DOHH2 (cell line): ENCODE results near the gene NLGN1.

Source experiments
- H3F3A ChIP-seq: fragments of 200-600 bp; sonication (generic), shearing (Covaris generic); 2 replicates; pipeline ENCODE4 v1.6.0; 2016; ENCODE audit warnings: antibody characterized with exemption, mild to moderate bottlenecking; ENCODE audit not compliant: control insufficient read depth, insufficient read depth
- H3K27ac ChIP-seq: fragments of 200-600 bp; sonication (generic); 2 replicates; pipeline ENCODE4 v1.5.1; 2014; ENCODE audit warnings: low read depth, mild to moderate bottlenecking, low read length, moderate library complexity
- H3K27me3 ChIP-seq: fragments of 200-600 bp; sonication (generic); 2 replicates; pipeline ENCODE4 v1.6.1; 2014; ENCODE audit warnings: mild to moderate bottlenecking, low read length, mixed read lengths; ENCODE audit not compliant: control insufficient read depth
- H3K36me3 ChIP-seq: fragments of 200-600 bp; sonication (generic); 2 replicates; pipeline ENCODE4 v1.6.1; 2014; ENCODE audit warnings: mild to moderate bottlenecking, low read length, moderate library complexity, mixed read lengths; ENCODE audit not compliant: control insufficient read depth
- H3K4me1 ChIP-seq: fragments of 200-600 bp; sonication (generic); 2 replicates; pipeline ENCODE4 v1.6.1; 2014; ENCODE audit warnings: mild to moderate bottlenecking, low read length, mixed read lengths; ENCODE audit not compliant: control insufficient read depth
- H3K4me2 ChIP-seq: fragments of 200-600 bp; sonication (generic); 2 replicates; pipeline ENCODE4 v1.6.0; 2014; ENCODE audit warnings: mild to moderate bottlenecking, low read length, moderate library complexity
- H3K4me3 ChIP-seq: fragments of 200-600 bp; sonication (generic); 2 replicates; pipeline ENCODE4 v1.5.1; 2014; ENCODE audit warnings: mild to moderate bottlenecking, low read length, mixed read lengths
- H3K79me2 ChIP-seq: fragments of 200-600 bp; sonication (generic); 2 replicates; pipeline ENCODE4 v1.6.1; 2014; ENCODE audit warnings: mild to moderate bottlenecking, low read length, mixed read lengths; ENCODE audit not compliant: control insufficient read depth
- H3K9me2 ChIP-seq: fragments of 200-600 bp; sonication (generic); replicated peaks from 2 replicates; pipeline ENCODE4 v1.6.1; 2014; ENCODE audit warnings: mild to moderate bottlenecking, low read length, mixed read lengths; ENCODE audit not compliant: control insufficient read depth
- H3K9me3 ChIP-seq: fragments of 200-600 bp; sonication (generic); 2 replicates; pipeline ENCODE4 v1.6.1; 2014; ENCODE audit warnings: antibody characterized with exemption, low read length, mixed read lengths; ENCODE audit not compliant: control insufficient read depth, insufficient read depth
- H4K20me1 ChIP-seq: fragments of 200-600 bp; sonication (generic); 2 replicates; pipeline ENCODE4 v1.6.0; 2014; ENCODE audit warnings: low read depth, mild to moderate bottlenecking, antibody characterized with exemption, low read length, moderate library complexity; ENCODE audit not compliant: control insufficient read depth, insufficient read depth
- EZH2phosphoT487 ChIP-seq: fragments of 200-600 bp; sonication (generic); IDR thresholded peaks from 2 replicates; pipeline ENCODE4 v1.6.1; 2017; ENCODE audit warnings: borderline replicate concordance, mild to moderate bottlenecking, antibody characterized with exemption, low read length, moderate library complexity, mixed read lengths
- TF ChIP-seq, protein P1 (sequence below): fragments of 200-600 bp; sonication (generic); IDR thresholded peaks from one replicate; pipeline ENCODE4 v1.5.1; 2014; ENCODE audit warnings: antibody characterized with exemption, mild to moderate bottlenecking, low read depth, low read length; ENCODE audit not compliant: poor library complexity, severe bottlenecking

NLGN1 gene

DNA sequence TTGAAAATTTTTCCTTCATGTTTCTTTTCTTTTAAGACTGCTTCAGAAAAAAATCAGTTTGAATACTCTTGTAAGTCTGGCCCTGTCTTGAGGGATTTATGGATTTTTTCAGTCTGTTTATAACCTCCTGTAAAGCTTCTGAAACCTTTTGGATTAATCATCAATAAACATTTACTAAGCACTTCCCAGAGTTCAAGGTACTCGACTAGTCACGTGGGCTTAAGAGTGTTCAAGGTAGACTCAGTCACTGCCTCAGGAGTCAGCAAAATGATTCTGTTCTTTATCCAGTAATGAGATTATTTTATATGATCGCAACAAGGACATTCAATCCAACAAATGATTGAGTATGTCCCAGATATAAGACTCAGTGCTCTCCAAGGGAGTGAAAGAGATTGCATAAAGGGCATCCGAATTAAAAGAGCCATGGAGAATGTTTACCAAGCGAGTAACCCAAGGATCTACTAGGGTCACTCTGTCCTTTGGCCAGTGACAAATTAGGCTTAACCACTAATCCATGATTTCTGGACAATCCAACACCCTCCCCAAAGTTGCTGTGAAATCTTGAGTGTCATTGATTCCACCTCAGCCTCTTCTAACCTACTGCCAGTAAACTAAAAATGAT lies 735.0 kb downstream of the NLGN1 start:
- H3K27me3 ChIP-seq, result no peaks in the 10 kb centered on the region
- no peaks in the 10 kb centered on the region for H3K79me2 ChIP-seq
- H3K4me1 ChIP-seq, result no peaks in the 10 kb centered on the region
- TF ChIP-seq EZH2phosphoT487, result no peak
- TF ChIP-seq, protein P1, sequence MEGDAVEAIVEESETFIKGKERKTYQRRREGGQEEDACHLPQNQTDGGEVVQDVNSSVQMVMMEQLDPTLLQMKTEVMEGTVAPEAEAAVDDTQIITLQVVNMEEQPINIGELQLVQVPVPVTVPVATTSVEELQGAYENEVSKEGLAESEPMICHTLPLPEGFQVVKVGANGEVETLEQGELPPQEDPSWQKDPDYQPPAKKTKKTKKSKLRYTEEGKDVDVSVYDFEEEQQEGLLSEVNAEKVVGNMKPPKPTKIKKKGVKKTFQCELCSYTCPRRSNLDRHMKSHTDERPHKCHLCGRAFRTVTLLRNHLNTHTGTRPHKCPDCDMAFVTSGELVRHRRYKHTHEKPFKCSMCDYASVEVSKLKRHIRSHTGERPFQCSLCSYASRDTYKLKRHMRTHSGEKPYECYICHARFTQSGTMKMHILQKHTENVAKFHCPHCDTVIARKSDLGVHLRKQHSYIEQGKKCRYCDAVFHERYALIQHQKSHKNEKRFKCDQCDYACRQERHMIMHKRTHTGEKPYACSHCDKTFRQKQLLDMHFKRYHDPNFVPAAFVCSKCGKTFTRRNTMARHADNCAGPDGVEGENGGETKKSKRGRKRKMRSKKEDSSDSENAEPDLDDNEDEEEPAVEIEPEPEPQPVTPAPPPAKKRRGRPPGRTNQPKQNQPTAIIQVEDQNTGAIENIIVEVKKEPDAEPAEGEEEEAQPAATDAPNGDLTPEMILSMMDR, result no peak
- no peaks in the 10 kb centered on the region for H3K36me3 ChIP-seq
- H3K9me2 ChIP-seq, result no peaks in the 10 kb centered on the region
- H3K4me3 ChIP-seq, result no peak overlapping the region
- H3K9me3 ChIP-seq, result no peaks in the 10 kb centered on the region
- no peaks in the 10 kb centered on the region for H4K20me1 ChIP-seq
- no peak overlapping the region for H3K4me2 ChIP-seq
- H3K27ac ChIP-seq, result no peak overlapping the region
- no peaks in the 10 kb centered on the region for H3F3A ChIP-seq

DNA sequence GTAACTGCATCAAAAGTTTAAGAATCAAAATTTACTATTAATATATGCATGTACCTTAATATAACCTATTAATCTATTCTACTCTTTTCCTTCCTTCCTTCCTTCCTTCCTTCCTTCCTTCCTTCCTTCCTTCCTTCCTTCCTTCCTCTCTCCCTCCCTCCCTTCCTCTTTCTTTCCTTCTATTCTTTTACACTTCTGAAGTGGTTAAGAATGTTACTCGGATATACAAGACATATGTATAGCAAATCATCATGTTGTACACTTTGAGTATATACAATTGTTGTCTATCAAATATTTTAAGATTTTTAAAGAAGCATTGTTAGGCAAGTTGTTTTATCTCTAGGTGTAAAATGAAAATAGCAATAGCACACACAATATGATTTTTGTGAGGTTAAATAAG lies 748.5 kb downstream of the NLGN1 start:
- Histone ChIP-seq H3K9me2 (no peaks in the 10 kb centered on the region), H3K4me1 (no peaks in the 10 kb centered on the region), H3K4me3 (no peak overlapping the region), H3F3A (no peaks in the 10 kb centered on the region), H3K9me3 (no peaks in the 10 kb centered on the region), H3K36me3 (no peaks in the 10 kb centered on the region), H3K4me2 (no peak overlapping the region), H3K27ac (no peak overlapping the region), H4K20me1 (no peaks in the 10 kb centered on the region), H3K27me3 (no peaks in the 10 kb centered on the region), H3K79me2 (no peaks in the 10 kb centered on the region)
- no peak for TF ChIP-seq EZH2phosphoT487
- TF ChIP-seq, protein P1, result no peak

DNA sequence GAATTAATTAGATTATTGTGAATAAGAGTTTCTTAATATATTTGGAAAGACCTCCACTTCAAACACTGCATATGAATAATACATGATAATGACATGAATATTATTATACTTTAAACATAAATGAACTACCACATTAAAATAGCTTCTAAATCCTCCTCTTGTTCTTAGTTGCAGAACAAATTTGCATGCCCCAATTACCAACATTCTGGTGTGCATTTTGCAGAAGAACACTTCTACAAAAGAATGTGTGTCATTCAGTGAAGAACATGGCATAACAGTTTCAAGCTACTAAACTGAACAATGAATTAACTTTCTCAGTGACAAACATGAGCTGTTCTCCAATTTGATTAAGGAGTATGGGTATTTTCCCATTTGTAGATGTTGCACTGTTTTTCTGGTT lies 750.3 kb downstream of the NLGN1 start:
- Histone ChIP-seq H3K79me2 (no peaks in the 10 kb centered on the region), H3K9me3 (no peaks in the 10 kb centered on the region), H3K27ac (no peak overlapping the region)

More for the DNA sequence above, 750.3 kb downstream of the NLGN1 start:
- Histone ChIP-seq H4K20me1 (no peaks in the 10 kb centered on the region), H3K4me1 (no peaks in the 10 kb centered on the region), H3F3A (no peaks in the 10 kb centered on the region), H3K36me3 (no peaks in the 10 kb centered on the region), H3K4me3 (no peak overlapping the region), H3K4me2 (no peak overlapping the region), H3K9me2 (no peaks in the 10 kb centered on the region), H3K27me3 (no peaks in the 10 kb centered on the region)
- no peak for TF ChIP-seq EZH2phosphoT487
- TF ChIP-seq, protein P1, result no peak
